Measurements from ENCODE around the gene RNF186.

DNA sequence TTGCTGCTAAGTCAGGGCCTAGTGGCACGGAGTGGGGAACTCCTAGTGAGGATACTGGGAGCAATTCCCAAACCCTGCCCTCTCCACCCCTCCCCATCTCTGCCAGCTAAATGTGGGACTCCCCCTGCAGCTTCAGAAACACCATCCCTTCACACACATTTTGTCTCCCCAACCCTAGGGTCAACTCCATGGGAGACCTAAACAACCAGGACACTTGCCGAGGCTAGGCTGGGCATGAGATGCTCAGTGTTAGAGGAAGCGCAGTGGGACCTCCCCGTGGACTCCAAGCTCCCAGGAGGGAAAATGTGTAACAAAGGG, 1.5 kb downstream of the RNF186 start:
- TF ChIP-seq POLR2A (IDR thresholded peaks at IDR 0.05) = peak; percentile 28
- TF ChIP-seq, protein P1, sequence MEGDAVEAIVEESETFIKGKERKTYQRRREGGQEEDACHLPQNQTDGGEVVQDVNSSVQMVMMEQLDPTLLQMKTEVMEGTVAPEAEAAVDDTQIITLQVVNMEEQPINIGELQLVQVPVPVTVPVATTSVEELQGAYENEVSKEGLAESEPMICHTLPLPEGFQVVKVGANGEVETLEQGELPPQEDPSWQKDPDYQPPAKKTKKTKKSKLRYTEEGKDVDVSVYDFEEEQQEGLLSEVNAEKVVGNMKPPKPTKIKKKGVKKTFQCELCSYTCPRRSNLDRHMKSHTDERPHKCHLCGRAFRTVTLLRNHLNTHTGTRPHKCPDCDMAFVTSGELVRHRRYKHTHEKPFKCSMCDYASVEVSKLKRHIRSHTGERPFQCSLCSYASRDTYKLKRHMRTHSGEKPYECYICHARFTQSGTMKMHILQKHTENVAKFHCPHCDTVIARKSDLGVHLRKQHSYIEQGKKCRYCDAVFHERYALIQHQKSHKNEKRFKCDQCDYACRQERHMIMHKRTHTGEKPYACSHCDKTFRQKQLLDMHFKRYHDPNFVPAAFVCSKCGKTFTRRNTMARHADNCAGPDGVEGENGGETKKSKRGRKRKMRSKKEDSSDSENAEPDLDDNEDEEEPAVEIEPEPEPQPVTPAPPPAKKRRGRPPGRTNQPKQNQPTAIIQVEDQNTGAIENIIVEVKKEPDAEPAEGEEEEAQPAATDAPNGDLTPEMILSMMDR (IDR thresholded peaks at IDR 0.05) = no peak
- TF ChIP-seq EP300 (IDR thresholded peaks at IDR 0.05; ENCODE audit: low read depth) = no peak
- TF ChIP-seq POLR2AphosphoS5 (IDR thresholded peaks at IDR 0.05) = no peak

Data from transverse colon (tissue), 4 donors.